ENCODE data around the gene SMKR1.

DNA sequence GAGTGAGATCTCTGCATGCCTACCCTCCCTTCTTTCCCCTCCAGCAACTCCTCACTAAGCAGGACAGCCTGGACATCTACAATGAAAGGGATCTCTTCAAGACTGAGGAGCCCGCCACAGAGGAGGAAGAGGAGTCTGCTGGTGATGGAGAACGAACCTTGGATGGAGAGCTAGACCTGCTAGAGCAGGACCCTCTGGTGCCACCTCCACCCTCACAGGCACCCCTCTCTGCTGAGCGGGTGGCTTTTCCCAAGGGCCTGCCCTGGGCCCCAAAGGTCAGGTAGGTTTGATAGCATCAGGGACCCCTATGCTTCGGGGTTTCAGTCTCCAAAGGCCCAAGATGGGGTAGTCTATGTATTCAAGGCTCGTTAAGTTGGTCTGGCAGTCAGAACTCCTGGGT lies 44.2 kb upstream of the SMKR1 start:
- no peak for TF ChIP-seq POLR2AphosphoS5 (IDR thresholded peaks at IDR 0.05)
- TF ChIP-seq, protein P1, sequence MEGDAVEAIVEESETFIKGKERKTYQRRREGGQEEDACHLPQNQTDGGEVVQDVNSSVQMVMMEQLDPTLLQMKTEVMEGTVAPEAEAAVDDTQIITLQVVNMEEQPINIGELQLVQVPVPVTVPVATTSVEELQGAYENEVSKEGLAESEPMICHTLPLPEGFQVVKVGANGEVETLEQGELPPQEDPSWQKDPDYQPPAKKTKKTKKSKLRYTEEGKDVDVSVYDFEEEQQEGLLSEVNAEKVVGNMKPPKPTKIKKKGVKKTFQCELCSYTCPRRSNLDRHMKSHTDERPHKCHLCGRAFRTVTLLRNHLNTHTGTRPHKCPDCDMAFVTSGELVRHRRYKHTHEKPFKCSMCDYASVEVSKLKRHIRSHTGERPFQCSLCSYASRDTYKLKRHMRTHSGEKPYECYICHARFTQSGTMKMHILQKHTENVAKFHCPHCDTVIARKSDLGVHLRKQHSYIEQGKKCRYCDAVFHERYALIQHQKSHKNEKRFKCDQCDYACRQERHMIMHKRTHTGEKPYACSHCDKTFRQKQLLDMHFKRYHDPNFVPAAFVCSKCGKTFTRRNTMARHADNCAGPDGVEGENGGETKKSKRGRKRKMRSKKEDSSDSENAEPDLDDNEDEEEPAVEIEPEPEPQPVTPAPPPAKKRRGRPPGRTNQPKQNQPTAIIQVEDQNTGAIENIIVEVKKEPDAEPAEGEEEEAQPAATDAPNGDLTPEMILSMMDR (IDR thresholded peaks at IDR 0.05), result no peak
